B cell (primary cell): ENCODE data around the gene LYG2. TPM values are rescaled to one million over a fixed set of nuclear protein-coding genes. Genes with fewer than 3 reads are reported as not detected.

ENCODE experiments used
- ATAC-seq: fragments of 200-7000 bp; cut with Tn5 transposase; one replicate; pipeline ENCODE4 v1.10.0; 2021; ENCODE audit warnings: low read depth, mild to moderate bottlenecking, moderate number of reproducible peaks, moderate library complexity
- CTCF ChIA-PET: fragments of 350-600 bp; sonication (Branson Sonifier 250); formaldehyde crosslinking; loops from one replicate; lab custom pipeline; 2021; ENCODE audit warnings: antibody characterized with exemption, inconsistent platforms; lab: Charles Lee
- POLR2A ChIA-PET: fragments of 350-600 bp; sonication (Branson Sonifier 250); formaldehyde crosslinking; loops from one replicate; lab custom pipeline; 2021; ENCODE audit warnings: antibody characterized with exemption; lab: Charles Lee
- DNase-seq: peaks from one replicate; pipeline ENCODE4 v3.0.0; 2013
- H2AFZ ChIP-seq: 2 replicates; pipeline ENCODE4 v1.6.1; 2012; ENCODE audit warnings: mild to moderate bottlenecking, low read depth, low read length; ENCODE audit not compliant: insufficient read depth, poor library complexity, severe bottlenecking
- H3K27ac ChIP-seq, 2 donors: 1 replicate in 1 of 2; 2 replicates in 1 of 2; pipeline ENCODE4 v1.5.1; 2012 to 2013; ENCODE audit warnings: low read length in 2 of 2, mild to moderate bottlenecking in 2 of 2, moderate library complexity in 1 of 2
- H3K27me3 ChIP-seq, 4 experiments: fragments of 200-600 bp in 1 of 4; sonication (generic) in 1 of 4; replicated peaks in 1 of 4; 1 replicate in 2 of 4; 2 replicates in 2 of 4; pipeline versions ENCODE4 v1.6.1 to v1.7.0; 2013 to 2016; ENCODE audit warnings: low read length in 3 of 4, mild to moderate bottlenecking in 2 of 4, mixed read lengths in 1 of 4, moderate library complexity in 1 of 4; ENCODE audit not compliant: insufficient read depth in 4 of 4, control insufficient read depth in 3 of 4; ENCODE audit errors: control extremely low read depth in 1 of 4
- H3K36me3 ChIP-seq, 2 experiments: replicated peaks in 1 of 2; 1 replicate in 1 of 2; 2 replicates in 1 of 2; pipeline versions ENCODE4 v1.6.1 to v1.7.1; 2013; ENCODE audit warnings: low read length in 1 of 2; ENCODE audit not compliant: insufficient read depth in 2 of 2, control insufficient read depth in 1 of 2; ENCODE audit errors: control extremely low read depth in 1 of 2, extremely low read depth in 1 of 2
- H3K4me1 ChIP-seq, 2 donors: fragments of 200-600 bp in 1 of 2; sonication (generic) in 1 of 2; 1 replicate in 1 of 2; 2 replicates in 1 of 2; pipeline versions ENCODE4 v1.5.1 to v1.6.1; 2013 to 2017; ENCODE audit warnings: low read length in 2 of 2; ENCODE audit not compliant: control insufficient read depth in 2 of 2, insufficient read depth in 2 of 2
- H3K4me2 ChIP-seq: replicated peaks from 2 replicates; pipeline ENCODE3; 2012; ENCODE audit warnings: mild to moderate bottlenecking, low read depth, low read length; ENCODE audit not compliant: poor library complexity, severe bottlenecking
- H3K4me3 ChIP-seq, 5 experiments: fragments of 200-600 bp in 1 of 5; sonication (generic) in 1 of 5; 1 replicate in 3 of 5; 2 replicates in 2 of 5; pipeline versions ENCODE4 v1.5.1 to v1.7.0; 2011 to 2016; ENCODE audit warnings: low read length in 4 of 5, mild to moderate bottlenecking in 4 of 5, low read depth in 2 of 5, control low read depth in 1 of 5, moderate library complexity in 1 of 5; ENCODE audit not compliant: insufficient read depth in 1 of 5; ENCODE audit errors: control extremely low read depth in 1 of 5, extremely low read depth in 1 of 5
- H3K79me2 ChIP-seq: fragments of 200-600 bp; sonication (generic); one replicate; pipeline ENCODE4 v1.6.0; 2016; ENCODE audit warnings: low read length; ENCODE audit not compliant: control insufficient read depth, insufficient read depth
- H3K9ac ChIP-seq: fragments of 200-600 bp; sonication (generic); 2 replicates; pipeline ENCODE4 v1.6.1; 2017; ENCODE audit warnings: mild to moderate bottlenecking, low read length, moderate library complexity
- H3K9me3 ChIP-seq, 3 donors: one replicate each; pipeline versions ENCODE4 v1.6.1 to v1.7.1; 2013; ENCODE audit warnings: low read length in 2 of 3; ENCODE audit not compliant: control insufficient read depth in 2 of 3, insufficient read depth in 1 of 3; ENCODE audit errors: control extremely low read depth in 1 of 3
- H4K20me1 ChIP-seq: 2 replicates; pipeline ENCODE4 v1.6.0; 2012; ENCODE audit warnings: mild to moderate bottlenecking, low read length; ENCODE audit not compliant: insufficient read depth, control insufficient read depth, poor library complexity, severe bottlenecking
- H3K27ac Mint-ChIP-seq: one replicate; pipeline ENCODE4 v1.8.0; 2021; ENCODE audit warnings: mixed read lengths
- H3K27me3 Mint-ChIP-seq: one replicate; pipeline ENCODE4 v1.8.0; 2021; ENCODE audit warnings: mixed read lengths
- H3K4me1 Mint-ChIP-seq: one replicate; pipeline ENCODE4 v1.8.0; 2021; ENCODE audit warnings: mixed read lengths
- H3K4me3 Mint-ChIP-seq: one replicate; pipeline ENCODE4 v1.8.0; 2021; ENCODE audit warnings: mixed read lengths
- H3K9me3 Mint-ChIP-seq: one replicate; pipeline ENCODE4 v1.8.0; 2022; ENCODE audit warnings: mixed read lengths; ENCODE audit not compliant: insufficient read depth
- EZH2 ChIP-seq: IDR thresholded peaks from 2 replicates; pipeline ENCODE4 v1.6.1; 2012; ENCODE audit warnings: borderline replicate concordance, low read depth, mild to moderate bottlenecking, moderate library complexity, low read length; ENCODE audit not compliant: insufficient read depth, poor library complexity, severe bottlenecking
- WGBS: methylation state at CpG from one replicate; pipeline ENCODE4 v1.1.5; 2013; ENCODE audit warnings: missing lambda C conversion rate; ENCODE audit not compliant: insufficient coverage; 5-methylcytosine and 5-hydroxymethylcytosine counted together
- intact Hi-C: fragments of 100-400 bp; cut with micrococcal nuclease; formaldehyde crosslinking; loops from one replicate; pipeline ENCODE4 v1.10.0; 2022
- polyA plus RNA-seq: library from polyadenylated mRNA; depleted of rRNA; stranded (reverse); fragments of >200 nt; gene quantifications from 2 replicates; pipeline ENCODE4 v1.2.3, GENCODE V29; 2012
- total RNA-seq, 2 donors: library from RNA; stranded (reverse); fragments of 120-200 nt in 1 of 2; gene quantifications; 1 replicate in 1 of 2; 2 replicates in 1 of 2; pipeline versions ENCODE4 v1.2.3 to v1.2.4, GENCODE V29; 2013 to 2022
- TF ChIP-seq, protein P1 (sequence below): fragments of 200-600 bp; IDR thresholded peaks from one replicate; pipeline ENCODE4 v1.8.0; 2022; ENCODE audit warnings: antibody characterized with exemption, mild to moderate bottlenecking

Gene LYG2
- total and polyA plus RNA-seq, 2 donors (not counting 1 experiment from before 2014, with no cell fraction given), result not detected

DNA sequence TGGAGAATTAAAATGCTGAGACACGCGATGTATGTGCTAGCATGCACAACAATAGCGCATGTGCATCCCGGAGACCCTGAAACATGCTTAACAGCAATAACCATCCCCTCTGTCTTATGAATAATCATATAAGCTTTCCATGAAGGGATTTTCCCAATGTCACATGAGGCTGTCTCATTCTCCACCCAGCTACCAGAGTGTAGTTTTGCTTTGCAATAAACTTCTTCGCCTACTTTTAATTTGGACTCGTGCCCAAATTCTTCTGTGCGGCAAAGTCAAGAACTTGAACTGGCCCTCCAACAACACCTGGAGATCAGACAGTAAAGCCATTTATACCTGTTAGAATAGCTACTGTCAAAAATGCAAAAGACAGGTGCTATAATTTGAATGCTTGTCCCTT is 30.1 kb upstream of the LYG2 start:
- Histone ChIP-seq H3K27ac (no peak overlapping the region), H3K9ac (no peak overlapping the region), H3K36me3 (peaks cover 0 to 3% of the 10 kb centered on the region in 2 experiments), H3K27me3 (no peaks in the 10 kb centered on the region), H2AFZ (no peak overlapping the region), H3K4me1 (no peaks in the 10 kb centered on the region), H3K9me3 (peaks cover under 1 to 8% (median 2%) of the 10 kb centered on the region in 3 donors), H3K4me2 (no peak overlapping the region), H4K20me1 (no peaks in the 10 kb centered on the region), H3K79me2 (no peaks in the 10 kb centered on the region), H3K4me3 (no peak overlapping the region)
- H3K4me1 Mint-ChIP-seq, result no peaks in the 10 kb centered on the region
- TF ChIP-seq EZH2, result no peak
- TF ChIP-seq, protein P1, sequence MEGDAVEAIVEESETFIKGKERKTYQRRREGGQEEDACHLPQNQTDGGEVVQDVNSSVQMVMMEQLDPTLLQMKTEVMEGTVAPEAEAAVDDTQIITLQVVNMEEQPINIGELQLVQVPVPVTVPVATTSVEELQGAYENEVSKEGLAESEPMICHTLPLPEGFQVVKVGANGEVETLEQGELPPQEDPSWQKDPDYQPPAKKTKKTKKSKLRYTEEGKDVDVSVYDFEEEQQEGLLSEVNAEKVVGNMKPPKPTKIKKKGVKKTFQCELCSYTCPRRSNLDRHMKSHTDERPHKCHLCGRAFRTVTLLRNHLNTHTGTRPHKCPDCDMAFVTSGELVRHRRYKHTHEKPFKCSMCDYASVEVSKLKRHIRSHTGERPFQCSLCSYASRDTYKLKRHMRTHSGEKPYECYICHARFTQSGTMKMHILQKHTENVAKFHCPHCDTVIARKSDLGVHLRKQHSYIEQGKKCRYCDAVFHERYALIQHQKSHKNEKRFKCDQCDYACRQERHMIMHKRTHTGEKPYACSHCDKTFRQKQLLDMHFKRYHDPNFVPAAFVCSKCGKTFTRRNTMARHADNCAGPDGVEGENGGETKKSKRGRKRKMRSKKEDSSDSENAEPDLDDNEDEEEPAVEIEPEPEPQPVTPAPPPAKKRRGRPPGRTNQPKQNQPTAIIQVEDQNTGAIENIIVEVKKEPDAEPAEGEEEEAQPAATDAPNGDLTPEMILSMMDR, result no peak
- no peak overlapping the region for H3K4me3 Mint-ChIP-seq
- H3K27me3 Mint-ChIP-seq, result no peaks in the 10 kb centered on the region
- intact Hi-C loops, result no loop called here
- H3K27ac Mint-ChIP-seq, result no peak overlapping the region
- POLR2A ChIA-PET, result no interaction called here
- CTCF ChIA-PET, result no interaction called here
- peaks cover 3% of the 10 kb centered on the region for H3K9me3 Mint-ChIP-seq
- DNase-seq (no peak), ATAC-seq (no peak)
- 100% methylated on average over 4 of the region's 7 CpGs for WGBS

DNA sequence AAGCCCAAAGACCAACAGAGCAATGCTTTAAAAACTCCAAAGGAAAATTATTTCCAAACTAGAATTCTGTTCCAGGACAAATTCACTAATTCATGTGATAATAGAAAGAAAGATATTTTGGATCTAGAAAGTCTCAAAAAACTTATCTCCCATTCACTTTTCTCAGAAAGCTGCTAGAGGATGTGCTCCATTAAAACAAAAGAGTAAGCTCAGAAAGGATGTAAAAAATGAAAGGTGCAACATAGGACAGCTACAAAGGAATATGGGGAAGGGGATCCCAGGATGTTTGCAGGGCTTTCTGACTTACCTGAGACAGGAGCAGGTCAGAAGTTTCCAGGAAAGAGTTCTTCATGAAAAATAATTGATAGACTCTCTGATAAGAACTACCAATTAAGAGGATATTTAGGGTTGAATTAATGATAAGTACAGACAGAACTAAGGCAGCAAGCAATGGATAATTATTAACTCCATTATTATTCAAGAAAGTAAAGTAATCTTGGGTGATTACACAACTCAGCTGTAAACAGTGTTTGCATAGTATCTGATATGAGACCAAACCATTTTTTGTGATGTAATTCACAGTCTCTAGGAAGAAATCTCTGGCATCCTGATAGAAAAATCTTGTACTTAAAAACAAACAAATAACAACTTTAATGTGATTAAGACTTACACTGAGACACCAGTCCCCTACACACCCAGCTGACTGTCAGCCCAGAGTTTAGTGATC is 24.7 kb upstream of the LYG2 start:
- H2AFZ ChIP-seq, result no peak overlapping the region
- H3K4me1 ChIP-seq, result no peaks in the 10 kb centered on the region
- Mint-ChIP-seq H3K4me1 (no peaks in the 10 kb centered on the region), H3K9me3 (peaks cover 6% of the 10 kb centered on the region), H3K4me3 (no peak overlapping the region), H3K27ac (no peak overlapping the region), H3K27me3 (no peaks in the 10 kb centered on the region)
- no peaks in the 10 kb centered on the region for H3K79me2 ChIP-seq
- intact Hi-C loops, result no loop called here
- CTCF ChIA-PET, result no interaction called here
- DNase-seq (no peak), ATAC-seq (no peak)
- no peak overlapping the region for H3K9ac ChIP-seq
- peaks cover 0 to 2% of the 10 kb centered on the region in 2 experiments for H3K36me3 ChIP-seq
- no peaks in the 10 kb centered on the region for H4K20me1 ChIP-seq
- no peak for TF ChIP-seq EZH2
- TF ChIP-seq, protein P1, result no peak
- H3K4me3 ChIP-seq, result no peak overlapping the region
- no peak overlapping the region for H3K27ac ChIP-seq
- H3K4me2 ChIP-seq, result no peak overlapping the region
- POLR2A ChIA-PET, result no interaction called here
- no peaks in the 10 kb centered on the region for H3K27me3 ChIP-seq
- H3K9me3 ChIP-seq, result peaks cover 4 to 14% (median 7%) of the 10 kb centered on the region in 3 donors
